Endothelial cell of umbilical vein (primary cell): ENCODE measurements around the gene RGL3. TPM values are rescaled to one million over a fixed set of nuclear protein-coding genes. Genes with fewer than 3 reads are reported as not detected.

Source experiments
- BruUV-seq: library from RNA; stranded (reverse); fragments of 400-500 nt; replicated peaks from 2 replicates; lab custom pipeline; 2021; lab: Mats Ljungman, UMichigan
- CTCF ChIA-PET: fragments of 300-600, 350-600 bp; sonication (Branson Sonifier 250); formaldehyde crosslinking; loops from one replicate; lab custom pipeline; 2021; ENCODE audit warnings: antibody characterized with exemption, inconsistent platforms; lab: Charles Lee
- POLR2A ChIA-PET: fragments of 300-600, 350-600 bp; sonication (Branson Sonifier 250); formaldehyde crosslinking; loops from one replicate; lab custom pipeline; 2021; ENCODE audit warnings: antibody characterized with exemption, inconsistent platforms; lab: Charles Lee
- DNase-seq: peaks from one replicate; pipeline ENCODE4 v3.0.0-alpha.2; 2011; ENCODE audit warnings: low read depth, low spot score
- FAIRE-seq: peaks from 2 replicates; lab custom pipeline; 2011; peaks lifted over from hg19 to GRCh38; lab: Jason Lieb, UNC
- H2AFZ ChIP-seq: 2 replicates; pipeline ENCODE4 v1.6.0; 2012; ENCODE audit warnings: low read depth, low read length, control low read depth, inconsistent platforms
- H3K27ac ChIP-seq: 2 replicates; pipeline ENCODE4 v1.5.1; 2011; ENCODE audit warnings: low read depth, mild to moderate bottlenecking, control low read depth, low read length, moderate library complexity; ENCODE audit not compliant: insufficient read depth
- H3K27me3 ChIP-seq, 2 experiments: 2 replicates each; pipeline versions ENCODE4 v1.6.0 to v1.6.1; 2011; ENCODE audit warnings: low read length in 2 of 2, mixed read lengths in 1 of 2; ENCODE audit not compliant: control insufficient read depth in 2 of 2, insufficient read depth in 2 of 2
- H3K36me3 ChIP-seq, 2 experiments: 2 replicates in 1 of 2; 3 replicates in 1 of 2; pipeline ENCODE4 v1.5.1; 2011; ENCODE audit warnings: low read length in 2 of 2, mild to moderate bottlenecking in 1 of 2, moderate library complexity in 1 of 2; ENCODE audit not compliant: control insufficient read depth in 2 of 2, insufficient read depth in 2 of 2; ENCODE audit errors: extremely low read depth in 1 of 2
- H3K4me1 ChIP-seq: 3 replicates; pipeline ENCODE4 v1.5.1; 2011; ENCODE audit warnings: mild to moderate bottlenecking, low read length; ENCODE audit not compliant: control insufficient read depth, insufficient read depth; ENCODE audit errors: extremely low read depth
- H3K4me2 ChIP-seq: 2 replicates; pipeline ENCODE4 v1.6.1; 2011; ENCODE audit warnings: low read length, control low read depth, mixed read lengths; ENCODE audit not compliant: insufficient read depth
- H3K4me3 ChIP-seq, 3 experiments: fragments of 200-600 bp in 1 of 3; sonication (generic), shearing (Covaris generic) in 1 of 3; replicated peaks in 1 of 3; 2 replicates each; pipeline ENCODE4 v1.5.1; 2011 to 2016; ENCODE audit warnings: control low read depth in 3 of 3, low read length in 3 of 3, mild to moderate bottlenecking in 2 of 3, inconsistent platforms in 1 of 3, low read depth in 1 of 3, moderate library complexity in 1 of 3; ENCODE audit not compliant: insufficient read depth in 1 of 3
- H3K79me2 ChIP-seq: 2 replicates; pipeline ENCODE4 v1.6.0; 2012; ENCODE audit warnings: low read length, inconsistent platforms; ENCODE audit not compliant: control insufficient read depth, insufficient read depth
- H3K9ac ChIP-seq: replicated peaks from 2 replicates; pipeline ENCODE3; 2011; ENCODE audit warnings: low read length, control low read depth; ENCODE audit not compliant: insufficient read depth; ENCODE audit errors: extremely low read depth
- H3K9me1 ChIP-seq: replicated peaks from 3 replicates; pipeline ENCODE4 v1.6.0; 2011; ENCODE audit warnings: mild to moderate bottlenecking, low read length; ENCODE audit not compliant: control insufficient read depth, insufficient read depth; ENCODE audit errors: extremely low read depth
- H3K9me3 ChIP-seq: replicated peaks from 2 replicates; pipeline ENCODE4 v1.5.1; 2012; ENCODE audit warnings: low read length, inconsistent platforms; ENCODE audit not compliant: control insufficient read depth, insufficient read depth
- H4K20me1 ChIP-seq: replicated peaks from 2 replicates; pipeline ENCODE3; 2011; ENCODE audit warnings: mild to moderate bottlenecking, low read length; ENCODE audit not compliant: control insufficient read depth, insufficient read depth; ENCODE audit errors: extremely low read depth
- EZH2 ChIP-seq: IDR thresholded peaks from 2 replicates; pipeline ENCODE4 v1.6.1; 2012; ENCODE audit warnings: borderline replicate concordance, low read depth, mild to moderate bottlenecking, moderate library complexity, low read length, inconsistent platforms; ENCODE audit not compliant: severe bottlenecking
- FOS ChIP-seq: IDR thresholded peaks from 2 replicates; pipeline ENCODE4 v1.6.1; 2011; ENCODE audit warnings: mild to moderate bottlenecking, low read length, moderate library complexity, borderline replicate concordance; ENCODE audit not compliant: insufficient read depth
- GATA2 ChIP-seq: IDR thresholded peaks from 2 replicates; pipeline ENCODE4 v1.7.0; 2011; ENCODE audit warnings: low read depth, mild to moderate bottlenecking, moderate library complexity, mixed read lengths, low read length; ENCODE audit not compliant: insufficient read length, insufficient read depth
- JUN ChIP-seq: IDR thresholded peaks from 2 replicates; pipeline ENCODE4 v1.6.1; 2011; ENCODE audit warnings: borderline replicate concordance, low read depth; ENCODE audit not compliant: insufficient read length, insufficient read depth
- MYC ChIP-seq: IDR thresholded peaks from one replicate; pipeline ENCODE4 v1.6.1; 2011; ENCODE audit warnings: mild to moderate bottlenecking, low read depth, low read length
- POLR2A ChIP-seq: IDR thresholded peaks from 2 replicates; pipeline ENCODE4 v1.6.1; 2012; ENCODE audit warnings: low read depth, mild to moderate bottlenecking, control low read depth, low read length
- POLR2AphosphoS5 ChIP-seq: IDR thresholded peaks from 2 replicates; pipeline ENCODE4 v1.6.1; 2012; ENCODE audit warnings: low read depth, mild to moderate bottlenecking, control low read depth, low read length, moderate library complexity; ENCODE audit not compliant: insufficient read depth
- dilution Hi-C: fragments of 300-500 bp; cut with MboI; formaldehyde crosslinking; loops from one replicate; pipeline ENCODE4 v1.15.0; 2019; ENCODE audit warnings: low sequenced_read_pairs; ENCODE audit not compliant: extremely low pct_ligation_motif_present
- intact Hi-C: fragments of 100-400 bp; cut with micrococcal nuclease; formaldehyde crosslinking; loops from one replicate; pipeline ENCODE4 v1.10.0; 2022
- polyA plus RNA-seq, 4 experiments: library from polyadenylated mRNA; depleted of rRNA in 3 of 4; stranded (reverse) in 3 of 4; unstranded in 1 of 4; fragments of >200 nt; gene quantifications; 2 replicates each; pipeline versions ENCODE4 v1.2.1 to v1.2.3, GENCODE V29; 2011 to 2012; ENCODE audit warnings: missing spikeins in 1 of 4
- total RNA-seq: library from RNA; stranded (reverse); gene quantifications from 2 replicates; pipeline ENCODE4 v1.2.3, GENCODE V29; 2021
- TF ChIP-seq, protein P1 (sequence below), 2 donors: IDR thresholded peaks; 1 replicate in 1 of 2; 2 replicates in 1 of 2; pipeline ENCODE4 v1.5.1; 2011; ENCODE audit warnings: low read length in 2 of 2, mild to moderate bottlenecking in 2 of 2, moderate library complexity in 2 of 2, control low read depth in 1 of 2, inconsistent platforms in 1 of 2, low read depth in 1 of 2; ENCODE audit not compliant: insufficient read depth in 1 of 2; ENCODE audit errors: extremely low read depth in 1 of 2
- TF ChIP-seq, protein P2 (sequence below): IDR thresholded peaks from 2 replicates; pipeline ENCODE4 v1.6.1; 2011; ENCODE audit not compliant: insufficient read depth, insufficient read length

Gene RGL3
- total and polyA plus RNA-seq, 2 donors (not counting 3 experiments of a cell fraction or from before 2014, with no cell fraction given), result 0.23 to 5.2 TPM

DNA sequence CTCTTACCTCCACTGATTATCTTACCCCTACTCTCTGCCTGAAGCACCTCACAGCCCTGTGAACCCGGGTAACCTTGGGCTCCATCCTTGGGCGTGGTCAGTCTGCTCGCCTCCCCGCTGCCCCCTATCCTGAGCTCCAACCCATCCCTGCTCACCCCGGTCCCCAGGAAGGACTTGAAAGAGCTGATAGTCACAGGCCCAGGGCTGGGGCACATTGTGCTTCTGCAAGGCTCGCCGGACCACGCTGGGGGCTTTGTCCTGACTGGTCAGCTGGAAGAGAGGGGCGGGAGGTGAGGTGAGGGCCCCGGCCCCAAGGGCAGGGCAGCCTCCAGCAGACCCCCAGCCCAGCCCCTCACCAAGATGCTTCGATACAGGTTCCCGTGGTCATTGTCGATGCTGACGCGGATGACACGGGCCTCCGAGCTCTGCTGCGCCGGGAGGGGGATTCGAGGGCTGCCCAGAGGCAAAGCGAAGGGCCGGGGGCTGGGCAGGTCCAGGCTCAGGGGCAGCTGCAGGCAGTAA, 22.0 kb downstream of the RGL3 start:
- Histone ChIP-seq H3K9ac (no peak overlapping the region), H4K20me1 (no peaks in the 10 kb centered on the region), H3K27ac (no peak overlapping the region), H2AFZ (no peak overlapping the region), H3K4me2 (no peak overlapping the region), H3K9me1 (no peaks in the 10 kb centered on the region), H3K9me3 (no peaks in the 10 kb centered on the region), H3K4me1 (no peaks in the 10 kb centered on the region), H3K4me3 (no peak overlapping the region), H3K79me2 (no peaks in the 10 kb centered on the region), H3K27me3 (no peaks in the 10 kb centered on the region), H3K36me3 (no peaks in the 10 kb centered on the region)
- DNase-seq (no peak), FAIRE-seq (no peak)
- dilution Hi-C loops (no loop called here), intact Hi-C loops (no loop called here)
- TF ChIP-seq, protein P1, sequence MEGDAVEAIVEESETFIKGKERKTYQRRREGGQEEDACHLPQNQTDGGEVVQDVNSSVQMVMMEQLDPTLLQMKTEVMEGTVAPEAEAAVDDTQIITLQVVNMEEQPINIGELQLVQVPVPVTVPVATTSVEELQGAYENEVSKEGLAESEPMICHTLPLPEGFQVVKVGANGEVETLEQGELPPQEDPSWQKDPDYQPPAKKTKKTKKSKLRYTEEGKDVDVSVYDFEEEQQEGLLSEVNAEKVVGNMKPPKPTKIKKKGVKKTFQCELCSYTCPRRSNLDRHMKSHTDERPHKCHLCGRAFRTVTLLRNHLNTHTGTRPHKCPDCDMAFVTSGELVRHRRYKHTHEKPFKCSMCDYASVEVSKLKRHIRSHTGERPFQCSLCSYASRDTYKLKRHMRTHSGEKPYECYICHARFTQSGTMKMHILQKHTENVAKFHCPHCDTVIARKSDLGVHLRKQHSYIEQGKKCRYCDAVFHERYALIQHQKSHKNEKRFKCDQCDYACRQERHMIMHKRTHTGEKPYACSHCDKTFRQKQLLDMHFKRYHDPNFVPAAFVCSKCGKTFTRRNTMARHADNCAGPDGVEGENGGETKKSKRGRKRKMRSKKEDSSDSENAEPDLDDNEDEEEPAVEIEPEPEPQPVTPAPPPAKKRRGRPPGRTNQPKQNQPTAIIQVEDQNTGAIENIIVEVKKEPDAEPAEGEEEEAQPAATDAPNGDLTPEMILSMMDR (IDR thresholded peaks at IDR 0.05; ENCODE audit: extremely low read depth in 1 of 2, insufficient read depth in 1 of 2, low read depth in 1 of 2, low read length in 2 of 2), result no peak
- TF ChIP-seq, protein P2, sequence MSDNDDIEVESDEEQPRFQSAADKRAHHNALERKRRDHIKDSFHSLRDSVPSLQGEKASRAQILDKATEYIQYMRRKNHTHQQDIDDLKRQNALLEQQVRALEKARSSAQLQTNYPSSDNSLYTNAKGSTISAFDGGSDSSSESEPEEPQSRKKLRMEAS, result no peak
- no peak for TF ChIP-seq POLR2AphosphoS5
- TF ChIP-seq FOS, result no peak
- TF ChIP-seq EZH2, result no peak
- no peak for TF ChIP-seq MYC
- TF ChIP-seq JUN, result no peak
- TF ChIP-seq GATA2, result no peak
- no peak for TF ChIP-seq POLR2A
- ChIA-PET POLR2A (no interaction called here), CTCF (interaction anchor here (1.0 to 2.2 kb wide), 2 partner anchors 14 to 38 kb away, joined by 3 to 6 read pairs; partner anchors contain the start of genes ODAD3 and PRKCSH)
- no TSS peak for BruUV-seq
